Measurements from ENCODE around the gene NCOA5. TPM values are rescaled to one million over a fixed set of nuclear protein-coding genes. Genes with fewer than 3 reads are reported as not detected.

NCOA5 gene
- total RNA-seq, 1 experiment from 2014 or later, result 55.4 TPM

DNA sequence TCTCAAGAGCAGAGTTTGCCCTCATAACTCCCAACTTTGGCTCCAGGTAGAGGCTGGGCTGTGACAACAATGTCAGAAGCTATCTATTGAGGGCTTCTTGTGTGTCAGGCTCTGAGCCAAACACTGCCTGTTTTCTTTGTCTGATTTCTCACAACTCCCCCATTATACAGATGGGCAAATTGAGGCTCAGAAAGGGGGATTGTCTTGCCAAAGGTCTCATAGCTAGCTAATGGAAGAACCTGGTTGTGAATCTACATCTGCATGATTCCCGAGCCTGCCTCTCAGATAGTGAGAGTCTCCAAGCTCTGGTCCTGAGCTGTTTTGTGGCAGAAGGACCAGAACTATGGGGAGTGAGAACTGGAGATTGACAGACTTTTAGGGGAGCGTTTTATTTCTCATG lies 29.8 kb upstream of the NCOA5 start:
- intact Hi-C loops (cut with micrococcal nuclease; ENCODE audit: unreplicated experiment), result loop anchor here (10.0 kb wide), 1 partner anchor 55 kb away; no protein-coding TSS in a partner anchor
- H3K27me3 ChIP-seq (replicated peaks; ENCODE audit: insufficient read depth, low read depth, low read length, poor library complexity), result no peaks in the 10 kb centered on the region
- CTCF ChIA-PET, result no interaction called here
- TF ChIP-seq EZH2 (IDR thresholded peaks at IDR 0.05; ENCODE audit: borderline replicate concordance, low read depth, low read length, poor library complexity, severe bottlenecking), result no peak
- TF ChIP-seq, protein P1, sequence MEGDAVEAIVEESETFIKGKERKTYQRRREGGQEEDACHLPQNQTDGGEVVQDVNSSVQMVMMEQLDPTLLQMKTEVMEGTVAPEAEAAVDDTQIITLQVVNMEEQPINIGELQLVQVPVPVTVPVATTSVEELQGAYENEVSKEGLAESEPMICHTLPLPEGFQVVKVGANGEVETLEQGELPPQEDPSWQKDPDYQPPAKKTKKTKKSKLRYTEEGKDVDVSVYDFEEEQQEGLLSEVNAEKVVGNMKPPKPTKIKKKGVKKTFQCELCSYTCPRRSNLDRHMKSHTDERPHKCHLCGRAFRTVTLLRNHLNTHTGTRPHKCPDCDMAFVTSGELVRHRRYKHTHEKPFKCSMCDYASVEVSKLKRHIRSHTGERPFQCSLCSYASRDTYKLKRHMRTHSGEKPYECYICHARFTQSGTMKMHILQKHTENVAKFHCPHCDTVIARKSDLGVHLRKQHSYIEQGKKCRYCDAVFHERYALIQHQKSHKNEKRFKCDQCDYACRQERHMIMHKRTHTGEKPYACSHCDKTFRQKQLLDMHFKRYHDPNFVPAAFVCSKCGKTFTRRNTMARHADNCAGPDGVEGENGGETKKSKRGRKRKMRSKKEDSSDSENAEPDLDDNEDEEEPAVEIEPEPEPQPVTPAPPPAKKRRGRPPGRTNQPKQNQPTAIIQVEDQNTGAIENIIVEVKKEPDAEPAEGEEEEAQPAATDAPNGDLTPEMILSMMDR (conservative IDR thresholded peaks at IDR 0.05; ENCODE audit: low read depth, low read length), result no peak
- no peak for DNase-seq (ENCODE audit: low spot score)
- peak overlapping the region; percentile 55 for H3K4me3 ChIP-seq (ENCODE audit: low read depth, low read length, poor library complexity, severe bottlenecking)
- H3K27ac ChIP-seq (ENCODE audit: low read depth, low read length, poor library complexity, severe bottlenecking), result no peak overlapping the region
- peaks cover 9% of the 10 kb centered on the region for H3K4me1 ChIP-seq (ENCODE audit: insufficient read depth, low read length, poor library complexity, severe bottlenecking)
- no peaks in the 10 kb centered on the region for H3K9me3 ChIP-seq (ENCODE audit: low read depth, low read length, poor library complexity, severe bottlenecking)
- peaks cover 9% of the 10 kb centered on the region for H3K36me3 ChIP-seq (ENCODE audit: insufficient read depth, low read length, poor library complexity, severe bottlenecking)
- POLR2A ChIA-PET (ENCODE audit: low non-redundant PET), result no interaction called here
- TSS peak; percentile 66 for BruUV-seq (replicated peaks)

DNA sequence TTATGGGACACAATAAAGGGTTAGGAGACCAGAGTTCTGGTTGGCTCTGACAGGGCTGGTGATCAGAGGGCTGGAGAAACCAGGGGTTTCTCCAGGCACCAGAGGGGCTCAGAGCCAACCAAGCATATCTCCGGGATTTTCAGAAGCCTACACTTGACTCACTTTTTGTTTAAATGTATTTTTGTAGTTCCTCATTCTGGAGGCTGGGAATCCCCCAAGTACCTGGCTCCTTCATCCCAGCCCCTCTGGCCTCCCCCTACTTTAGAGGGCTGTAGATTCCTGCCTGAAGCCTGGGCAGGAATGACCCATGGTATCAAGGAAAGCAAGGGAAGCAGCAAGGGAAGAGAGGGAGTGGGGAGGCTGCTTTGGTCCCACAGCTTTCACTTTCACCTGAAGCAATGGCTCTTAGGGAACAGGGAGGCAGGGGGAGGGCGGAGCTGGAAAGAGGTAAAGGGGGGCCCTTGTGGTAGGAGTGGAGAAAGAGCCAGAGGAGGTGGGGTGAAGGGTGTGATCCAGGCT lies 29.3 kb upstream of the NCOA5 start:
- H3K27me3 ChIP-seq (replicated peaks; ENCODE audit: insufficient read depth, low read depth, low read length, poor library complexity), result no peaks in the 10 kb centered on the region
- intact Hi-C loops (cut with micrococcal nuclease; ENCODE audit: unreplicated experiment), result loop anchor here (10.0 kb wide), 1 partner anchor 56 kb away; no protein-coding TSS in a partner anchor
- H3K9me3 ChIP-seq (ENCODE audit: low read depth, low read length, poor library complexity, severe bottlenecking), result no peaks in the 10 kb centered on the region
- no peak overlapping the region for H3K27ac ChIP-seq (ENCODE audit: low read depth, low read length, poor library complexity, severe bottlenecking)
- peaks cover 9% of the 10 kb centered on the region for H3K36me3 ChIP-seq (ENCODE audit: insufficient read depth, low read length, poor library complexity, severe bottlenecking)
- ChIA-PET POLR2A (ENCODE audit: low non-redundant PET) (no interaction called here), CTCF (no interaction called here)
- DNase-seq (ENCODE audit: low spot score), result no peak
- peaks cover 9% of the 10 kb centered on the region for H3K4me1 ChIP-seq (ENCODE audit: insufficient read depth, low read length, poor library complexity, severe bottlenecking)
- TF ChIP-seq, protein P1 (conservative IDR thresholded peaks at IDR 0.05; ENCODE audit: low read depth, low read length), result no peak
- no peak for TF ChIP-seq EZH2 (IDR thresholded peaks at IDR 0.05; ENCODE audit: borderline replicate concordance, low read depth, low read length, poor library complexity, severe bottlenecking)
- H3K4me3 ChIP-seq (ENCODE audit: low read depth, low read length, poor library complexity, severe bottlenecking), result peak overlapping the region; percentile 55
- BruUV-seq (replicated peaks), result no TSS peak

DNA sequence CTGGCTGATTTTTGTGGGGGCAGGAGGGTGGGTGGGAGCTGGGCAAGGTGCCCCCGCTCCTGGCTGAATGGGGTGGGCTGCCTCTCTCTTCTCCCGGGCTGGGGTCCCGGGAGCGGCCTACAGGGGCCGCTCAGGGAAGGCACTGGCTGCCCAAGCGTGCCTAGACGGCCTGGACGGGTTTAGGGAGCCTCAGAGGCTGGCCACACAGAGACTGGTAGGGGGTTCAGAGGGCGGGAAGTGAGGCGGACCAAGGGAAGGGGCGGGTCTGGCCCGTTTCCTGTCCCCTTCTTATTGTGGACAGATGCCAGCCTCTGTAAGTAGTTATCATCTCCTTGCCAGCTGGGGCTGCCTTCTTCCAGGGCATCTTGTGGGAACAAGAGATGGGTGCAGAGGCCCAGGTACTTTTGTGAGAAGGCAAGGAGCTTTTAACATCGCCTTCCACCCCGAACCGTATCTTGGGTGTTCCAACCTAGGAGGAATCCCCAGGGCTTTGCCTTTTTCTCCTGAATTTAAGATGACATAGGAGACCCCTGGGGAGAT lies 28.8 kb upstream of the NCOA5 start:
- Histone ChIP-seq H3K4me1 (ENCODE audit: insufficient read depth, low read length, poor library complexity, severe bottlenecking) (peaks cover 9% of the 10 kb centered on the region), H3K27me3 (replicated peaks; ENCODE audit: insufficient read depth, low read depth, low read length, poor library complexity) (no peaks in the 10 kb centered on the region), H3K9me3 (ENCODE audit: low read depth, low read length, poor library complexity, severe bottlenecking) (no peaks in the 10 kb centered on the region), H3K4me3 (ENCODE audit: low read depth, low read length, poor library complexity, severe bottlenecking) (peak overlapping the region; percentile 55), H3K27ac (ENCODE audit: low read depth, low read length, poor library complexity, severe bottlenecking) (peak overlapping the region; percentile 76), H3K36me3 (ENCODE audit: insufficient read depth, low read length, poor library complexity, severe bottlenecking) (peaks cover 7% of the 10 kb centered on the region)
- ChIA-PET POLR2A (ENCODE audit: low non-redundant PET) (no interaction called here), CTCF (no interaction called here)
- DNase-seq (ENCODE audit: low spot score), result peak; percentile 55
- no TSS peak for BruUV-seq (replicated peaks)
- intact Hi-C loops (cut with micrococcal nuclease; ENCODE audit: unreplicated experiment), result loop anchor here (10.0 kb wide), 1 partner anchor 56 kb away; no protein-coding TSS in a partner anchor
- no peak for TF ChIP-seq EZH2 (IDR thresholded peaks at IDR 0.05; ENCODE audit: borderline replicate concordance, low read depth, low read length, poor library complexity, severe bottlenecking)
- TF ChIP-seq, protein P1 (conservative IDR thresholded peaks at IDR 0.05; ENCODE audit: low read depth, low read length), result no peak
